Tibial nerve (tissue), 4 donors: ENCODE measurements around the gene LETMD1.

Source experiments
- CTCF ChIP-seq, 5 experiments: fragments of 200-600 bp in 3 of 5; fragments of 450-650 bp in 2 of 5; sonication (generic) in 3 of 5; IDR thresholded peaks; one replicate each; pipeline ENCODE4 v1.5.1; 2016 to 2019; ENCODE audit warnings: antibody characterized with exemption in 5 of 5, mild to moderate bottlenecking in 3 of 5, moderate library complexity in 2 of 5
- EP300 ChIP-seq, 2 donors: sonication (generic); formaldehyde crosslinking; IDR thresholded peaks; one replicate each; pipeline ENCODE4 v1.6.1; 2017; ENCODE audit warnings: antibody characterized with exemption in 2 of 2, mild to moderate bottlenecking in 1 of 2
- POLR2A ChIP-seq, 2 donors: fragments of 450-650 bp; IDR thresholded peaks; one replicate each; pipeline ENCODE4 v1.6.1; 2017; ENCODE audit warnings: antibody characterized with exemption in 2 of 2, mild to moderate bottlenecking in 2 of 2, moderate library complexity in 2 of 2

GRCh38 chr12:51067771-51068170 lies 19.6 kb downstream of the LETMD1 start:
- no peak for TF ChIP-seq POLR2A (IDR thresholded peaks at IDR 0.05)
- TF ChIP-seq CTCF (IDR thresholded peaks at IDR 0.05) = no peak
- TF ChIP-seq EP300 (IDR thresholded peaks at IDR 0.05) = no peak
